GM12801 (cell line): ENCODE results near the gene TSPAN17.

ENCODE experiments used
- TF ChIP-seq, protein P1 (sequence below): IDR thresholded peaks from one replicate; pipeline ENCODE4 v1.5.1; 2011; ENCODE audit warnings: control low read depth; ENCODE audit not compliant: insufficient read length; ENCODE audit errors: extremely low read depth

TSPAN17 gene

DNA sequence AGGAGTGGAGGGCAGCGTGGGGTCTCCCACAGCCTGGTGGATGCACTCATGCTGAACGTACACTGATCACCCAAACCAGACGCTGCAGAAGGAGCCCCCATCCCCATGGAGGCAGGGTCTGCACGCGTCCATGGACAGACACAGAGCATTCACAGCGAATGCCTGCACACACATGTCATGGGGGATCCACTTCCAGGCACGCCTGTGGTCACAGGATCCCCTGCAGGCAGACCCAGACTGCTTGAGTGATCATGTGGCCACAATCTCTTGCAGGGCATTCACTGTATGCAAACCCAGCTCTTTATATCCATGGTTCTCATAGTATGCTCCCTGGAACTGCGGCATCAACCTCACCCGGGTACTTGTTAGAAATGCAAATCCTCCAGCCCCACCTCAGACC, 22.3 kb upstream of the TSPAN17 start:
- TF ChIP-seq, protein P1, sequence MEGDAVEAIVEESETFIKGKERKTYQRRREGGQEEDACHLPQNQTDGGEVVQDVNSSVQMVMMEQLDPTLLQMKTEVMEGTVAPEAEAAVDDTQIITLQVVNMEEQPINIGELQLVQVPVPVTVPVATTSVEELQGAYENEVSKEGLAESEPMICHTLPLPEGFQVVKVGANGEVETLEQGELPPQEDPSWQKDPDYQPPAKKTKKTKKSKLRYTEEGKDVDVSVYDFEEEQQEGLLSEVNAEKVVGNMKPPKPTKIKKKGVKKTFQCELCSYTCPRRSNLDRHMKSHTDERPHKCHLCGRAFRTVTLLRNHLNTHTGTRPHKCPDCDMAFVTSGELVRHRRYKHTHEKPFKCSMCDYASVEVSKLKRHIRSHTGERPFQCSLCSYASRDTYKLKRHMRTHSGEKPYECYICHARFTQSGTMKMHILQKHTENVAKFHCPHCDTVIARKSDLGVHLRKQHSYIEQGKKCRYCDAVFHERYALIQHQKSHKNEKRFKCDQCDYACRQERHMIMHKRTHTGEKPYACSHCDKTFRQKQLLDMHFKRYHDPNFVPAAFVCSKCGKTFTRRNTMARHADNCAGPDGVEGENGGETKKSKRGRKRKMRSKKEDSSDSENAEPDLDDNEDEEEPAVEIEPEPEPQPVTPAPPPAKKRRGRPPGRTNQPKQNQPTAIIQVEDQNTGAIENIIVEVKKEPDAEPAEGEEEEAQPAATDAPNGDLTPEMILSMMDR, result no peak

- TF ChIP-seq, protein P1, result no peak
These were observed 21.8 kb upstream of the TSPAN17 start for GRCh38 chr5:176625512-176625911.

DNA sequence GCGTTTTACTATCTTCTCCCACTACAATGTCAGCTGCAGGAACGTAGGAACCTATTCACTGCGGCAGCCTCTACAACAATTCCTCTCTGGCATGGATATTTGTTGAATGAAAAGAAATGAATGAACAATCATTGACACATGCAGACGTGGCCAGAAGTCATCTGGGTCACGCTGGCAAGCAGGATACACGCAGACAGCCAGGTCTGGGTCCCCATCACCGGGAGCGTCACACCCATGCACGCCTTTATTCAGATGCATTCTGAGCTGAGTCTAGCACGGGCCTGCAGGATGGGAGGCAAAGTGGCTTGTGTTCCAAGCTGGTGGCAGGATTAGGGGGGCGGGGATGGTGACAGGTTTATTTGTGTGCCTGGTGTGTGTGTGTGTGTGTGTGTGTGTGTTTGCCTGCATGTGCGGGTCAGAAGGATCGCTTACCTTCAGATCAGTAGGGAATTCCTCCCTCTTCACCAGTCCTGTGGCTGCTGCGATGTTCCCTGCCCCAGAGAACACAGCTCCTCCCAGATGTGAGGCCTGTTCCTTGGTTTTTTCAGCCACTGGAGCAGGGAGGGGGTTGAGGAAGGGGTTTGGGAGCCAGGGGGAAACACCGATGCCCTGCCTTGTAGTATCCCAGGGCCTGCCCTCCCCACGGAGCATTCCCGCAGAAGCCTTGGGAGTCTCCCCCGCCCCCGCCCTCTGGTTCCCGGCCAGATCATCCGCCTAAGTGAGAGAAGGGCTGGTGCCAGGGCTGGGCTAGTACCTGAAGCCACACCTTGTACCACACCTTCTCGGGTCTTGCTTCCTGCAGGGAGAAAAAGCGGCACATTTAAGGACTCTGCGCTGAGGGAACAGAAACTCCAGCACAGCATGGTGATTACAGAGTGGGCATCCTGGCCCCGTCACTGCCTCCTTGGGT, 21.1 kb upstream of the TSPAN17 start:
- TF ChIP-seq, protein P1, result no peak

DNA sequence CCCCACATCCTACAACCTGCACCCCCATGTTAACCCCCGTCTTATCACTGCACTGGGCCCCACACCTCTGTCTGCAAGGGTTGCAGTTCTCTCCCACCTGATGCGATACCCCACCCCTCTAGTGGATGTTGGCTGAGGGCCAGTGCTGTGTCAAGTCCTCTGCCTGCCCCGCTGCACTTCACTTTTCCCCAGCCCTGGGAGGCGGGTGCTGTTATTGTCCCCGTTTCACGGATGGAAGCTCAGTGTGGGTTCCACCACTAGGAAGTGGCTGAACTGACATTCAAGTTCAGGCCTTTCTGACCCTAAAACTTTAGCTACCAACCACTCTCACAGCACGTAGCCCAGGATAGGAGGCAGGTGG, 20.4 kb upstream of the TSPAN17 start:
- TF ChIP-seq, protein P1, result no peak

DNA sequence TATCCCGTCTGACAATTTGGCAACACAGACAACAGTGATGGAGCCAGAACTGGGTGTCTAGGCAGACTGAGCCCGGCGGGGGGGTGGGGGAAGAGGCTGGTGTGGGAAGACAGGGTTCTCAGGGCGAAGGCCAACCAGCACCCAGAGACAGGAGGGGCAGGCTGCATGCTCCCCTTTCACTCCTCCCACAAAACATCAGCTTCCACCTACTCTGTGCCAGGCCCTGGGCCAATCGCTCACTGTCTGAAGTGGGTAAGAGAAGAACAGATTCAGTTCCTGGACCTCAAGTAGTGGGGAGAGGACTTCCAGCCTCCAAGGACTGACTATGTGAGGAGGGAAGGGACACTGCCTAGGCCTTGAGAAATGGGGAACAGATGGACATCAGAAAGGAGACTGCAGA, 19.7 kb upstream of the TSPAN17 start:
- TF ChIP-seq, protein P1, result no peak

DNA sequence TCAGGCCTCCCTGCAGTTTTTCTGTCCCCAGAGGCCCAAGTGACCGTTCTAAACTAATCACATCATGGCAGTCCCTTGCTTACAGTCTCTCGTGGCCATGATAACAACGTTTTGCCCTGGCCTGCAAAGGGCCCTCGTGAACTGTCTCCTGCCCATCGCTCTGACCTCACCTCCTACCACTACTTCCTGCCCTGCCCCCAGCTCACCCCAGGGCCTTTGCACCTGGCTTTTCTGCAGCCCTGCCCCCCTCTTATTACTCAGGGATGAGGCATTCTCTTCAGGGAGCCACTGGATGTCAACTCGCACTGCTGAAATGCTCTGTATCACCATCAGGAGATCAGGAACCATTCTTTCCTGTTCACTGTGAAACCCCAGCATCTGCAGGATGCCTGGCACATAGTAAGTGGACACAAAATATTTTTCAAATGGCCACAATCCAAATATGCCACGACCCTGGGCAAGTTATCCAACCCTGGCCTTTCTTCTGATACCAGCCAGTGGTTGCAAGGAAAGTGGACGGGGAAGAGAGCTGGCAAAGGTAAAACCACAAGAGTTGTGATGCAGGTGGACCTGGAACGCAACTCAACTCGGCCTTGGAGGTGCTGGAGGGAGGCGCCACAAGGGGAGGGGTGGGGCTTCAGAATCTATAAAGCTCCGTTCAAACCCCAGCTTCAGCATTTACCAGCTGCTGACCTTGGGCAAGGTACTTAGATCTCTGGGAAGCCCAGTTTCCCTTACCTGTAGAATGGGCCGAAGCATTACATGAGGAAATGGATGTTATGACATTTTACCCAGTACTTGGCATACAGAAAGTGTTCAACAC, 18.7 kb upstream of the TSPAN17 start:
- TF ChIP-seq, protein P1, result no peak

DNA sequence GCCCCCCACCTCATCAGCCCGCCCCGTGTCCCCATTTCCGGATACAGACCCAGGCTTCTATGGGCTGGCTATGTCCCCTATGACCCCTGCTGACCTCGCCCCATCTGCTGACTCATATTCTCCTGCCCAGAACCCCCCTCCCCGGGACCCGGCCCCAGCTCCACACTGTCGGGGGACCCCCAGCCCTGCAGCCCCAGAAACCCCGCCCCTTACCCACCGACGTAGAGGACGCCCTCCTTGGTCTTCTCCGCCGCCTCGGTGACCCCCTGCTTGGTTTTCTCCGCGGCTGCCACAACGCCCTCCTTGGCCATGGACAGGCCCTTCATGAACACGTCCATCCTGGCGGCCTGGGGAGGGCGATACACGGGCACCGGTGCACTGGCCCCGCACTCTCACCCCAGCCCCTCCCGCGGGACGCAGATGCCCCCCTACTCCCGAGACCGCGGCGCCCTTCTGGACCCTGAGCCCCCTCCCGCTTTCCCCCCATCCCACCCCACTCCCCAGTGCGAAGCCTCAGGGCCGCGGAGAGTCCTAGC, 17.9 kb upstream of the TSPAN17 start:
- TF ChIP-seq, protein P1, result no peak
